ENCODE measurements around the gene STUM. TPM values are rescaled to one million over a fixed set of nuclear protein-coding genes. Genes with fewer than 3 reads are reported as not detected.

The STUM gene
- total and polyA plus RNA-seq, 2 experiments from 2014 or later, result 0.23 to 1.3 TPM

DNA sequence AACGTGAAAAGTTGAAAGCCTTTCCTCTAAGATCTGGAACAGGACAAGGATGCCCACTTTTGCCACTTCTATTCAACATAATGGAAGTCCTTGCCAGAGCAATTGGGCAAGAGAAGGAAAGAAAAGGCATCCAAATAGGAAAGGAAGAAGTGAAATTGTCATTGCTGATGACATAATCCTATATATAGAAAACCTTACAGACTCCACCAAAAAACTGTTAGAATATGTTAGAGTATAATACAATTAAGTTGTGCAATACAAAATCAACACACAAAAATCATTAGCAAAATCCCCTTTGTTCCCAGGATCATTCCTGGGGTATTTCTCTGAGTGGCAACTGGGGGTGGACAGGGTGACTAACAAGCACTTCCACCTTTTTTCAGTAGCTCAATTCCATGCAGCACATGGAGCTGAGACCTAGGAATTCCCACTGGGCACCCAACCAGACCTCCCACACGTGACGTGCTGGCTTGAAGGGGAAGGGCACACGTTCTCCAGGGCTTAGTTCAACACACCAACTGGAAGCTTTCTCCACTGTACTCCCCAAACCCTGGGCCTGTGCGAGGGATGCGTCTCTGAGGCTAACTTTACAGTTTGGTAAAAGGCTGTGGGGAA is 9.6 kb downstream of the STUM start:
- no peaks in the 10 kb centered on the region for H3K27me3 ChIP-seq (ENCODE audit: insufficient read depth)
- no peaks in the 10 kb centered on the region for H3K36me3 ChIP-seq (ENCODE audit: insufficient read depth)
- DNase-seq (ENCODE audit: low spot score) (no peak), ATAC-seq (no peak)
- no peaks in the 10 kb centered on the region for H3K4me1 Mint-ChIP-seq
- H3K36me3 Mint-ChIP-seq (ENCODE audit: low read depth), result no peaks in the 10 kb centered on the region
- no peak overlapping the region for H3K4me3 Mint-ChIP-seq
- no peaks in the 10 kb centered on the region for H3K9me3 Mint-ChIP-seq
- no peaks in the 10 kb centered on the region for H3K79me2 ChIP-seq (replicated peaks; ENCODE audit: insufficient read depth)
- 0 out of 2 replicates have a peak, but pooled peaks cover 4% of the 10 kb centered on the region for H3K9me2 ChIP-seq (ENCODE audit: insufficient read depth)
- no peak overlapping the region for H3K4me3 ChIP-seq
- no peaks in the 10 kb centered on the region for H3K4me1 ChIP-seq (ENCODE audit: insufficient read depth)
- no peaks in the 10 kb centered on the region for H3F3A ChIP-seq (replicated peaks; ENCODE audit: low read depth)
- H3K4me2 ChIP-seq, result no peak overlapping the region
- no peak overlapping the region for H3K27ac ChIP-seq (ENCODE audit: low read depth)
- TF ChIP-seq ZNF114 (CRISPR knock-in tag; IDR thresholded peaks at IDR 0.05) (no peak), NANOG (IDR thresholded peaks at IDR 0.05; ENCODE audit: borderline replicate concordance) (no peak), EZH2 (IDR thresholded peaks at IDR 0.05; ENCODE audit: low read depth, unreplicated experiment) (no peak), STAT1 (IDR thresholded peaks at IDR 0.05; ENCODE audit: unreplicated experiment) (no peak), POLR2AphosphoS5 (IDR thresholded peaks at IDR 0.05; ENCODE audit: low read depth) (no peak), CREB1 (CRISPR knock-in tag; IDR thresholded peaks at IDR 0.05; ENCODE audit: low read depth) (no peak), ZNF331 (CRISPR knock-in tag; IDR thresholded peaks at IDR 0.05; ENCODE audit: low read depth) (no peak), JUNB (IDR thresholded peaks at IDR 0.05; ENCODE audit: unreplicated experiment) (no peak), EZH2phosphoT487 (IDR thresholded peaks at IDR 0.05; ENCODE audit: unreplicated experiment) (no peak)
- TF ChIP-seq, protein P1, sequence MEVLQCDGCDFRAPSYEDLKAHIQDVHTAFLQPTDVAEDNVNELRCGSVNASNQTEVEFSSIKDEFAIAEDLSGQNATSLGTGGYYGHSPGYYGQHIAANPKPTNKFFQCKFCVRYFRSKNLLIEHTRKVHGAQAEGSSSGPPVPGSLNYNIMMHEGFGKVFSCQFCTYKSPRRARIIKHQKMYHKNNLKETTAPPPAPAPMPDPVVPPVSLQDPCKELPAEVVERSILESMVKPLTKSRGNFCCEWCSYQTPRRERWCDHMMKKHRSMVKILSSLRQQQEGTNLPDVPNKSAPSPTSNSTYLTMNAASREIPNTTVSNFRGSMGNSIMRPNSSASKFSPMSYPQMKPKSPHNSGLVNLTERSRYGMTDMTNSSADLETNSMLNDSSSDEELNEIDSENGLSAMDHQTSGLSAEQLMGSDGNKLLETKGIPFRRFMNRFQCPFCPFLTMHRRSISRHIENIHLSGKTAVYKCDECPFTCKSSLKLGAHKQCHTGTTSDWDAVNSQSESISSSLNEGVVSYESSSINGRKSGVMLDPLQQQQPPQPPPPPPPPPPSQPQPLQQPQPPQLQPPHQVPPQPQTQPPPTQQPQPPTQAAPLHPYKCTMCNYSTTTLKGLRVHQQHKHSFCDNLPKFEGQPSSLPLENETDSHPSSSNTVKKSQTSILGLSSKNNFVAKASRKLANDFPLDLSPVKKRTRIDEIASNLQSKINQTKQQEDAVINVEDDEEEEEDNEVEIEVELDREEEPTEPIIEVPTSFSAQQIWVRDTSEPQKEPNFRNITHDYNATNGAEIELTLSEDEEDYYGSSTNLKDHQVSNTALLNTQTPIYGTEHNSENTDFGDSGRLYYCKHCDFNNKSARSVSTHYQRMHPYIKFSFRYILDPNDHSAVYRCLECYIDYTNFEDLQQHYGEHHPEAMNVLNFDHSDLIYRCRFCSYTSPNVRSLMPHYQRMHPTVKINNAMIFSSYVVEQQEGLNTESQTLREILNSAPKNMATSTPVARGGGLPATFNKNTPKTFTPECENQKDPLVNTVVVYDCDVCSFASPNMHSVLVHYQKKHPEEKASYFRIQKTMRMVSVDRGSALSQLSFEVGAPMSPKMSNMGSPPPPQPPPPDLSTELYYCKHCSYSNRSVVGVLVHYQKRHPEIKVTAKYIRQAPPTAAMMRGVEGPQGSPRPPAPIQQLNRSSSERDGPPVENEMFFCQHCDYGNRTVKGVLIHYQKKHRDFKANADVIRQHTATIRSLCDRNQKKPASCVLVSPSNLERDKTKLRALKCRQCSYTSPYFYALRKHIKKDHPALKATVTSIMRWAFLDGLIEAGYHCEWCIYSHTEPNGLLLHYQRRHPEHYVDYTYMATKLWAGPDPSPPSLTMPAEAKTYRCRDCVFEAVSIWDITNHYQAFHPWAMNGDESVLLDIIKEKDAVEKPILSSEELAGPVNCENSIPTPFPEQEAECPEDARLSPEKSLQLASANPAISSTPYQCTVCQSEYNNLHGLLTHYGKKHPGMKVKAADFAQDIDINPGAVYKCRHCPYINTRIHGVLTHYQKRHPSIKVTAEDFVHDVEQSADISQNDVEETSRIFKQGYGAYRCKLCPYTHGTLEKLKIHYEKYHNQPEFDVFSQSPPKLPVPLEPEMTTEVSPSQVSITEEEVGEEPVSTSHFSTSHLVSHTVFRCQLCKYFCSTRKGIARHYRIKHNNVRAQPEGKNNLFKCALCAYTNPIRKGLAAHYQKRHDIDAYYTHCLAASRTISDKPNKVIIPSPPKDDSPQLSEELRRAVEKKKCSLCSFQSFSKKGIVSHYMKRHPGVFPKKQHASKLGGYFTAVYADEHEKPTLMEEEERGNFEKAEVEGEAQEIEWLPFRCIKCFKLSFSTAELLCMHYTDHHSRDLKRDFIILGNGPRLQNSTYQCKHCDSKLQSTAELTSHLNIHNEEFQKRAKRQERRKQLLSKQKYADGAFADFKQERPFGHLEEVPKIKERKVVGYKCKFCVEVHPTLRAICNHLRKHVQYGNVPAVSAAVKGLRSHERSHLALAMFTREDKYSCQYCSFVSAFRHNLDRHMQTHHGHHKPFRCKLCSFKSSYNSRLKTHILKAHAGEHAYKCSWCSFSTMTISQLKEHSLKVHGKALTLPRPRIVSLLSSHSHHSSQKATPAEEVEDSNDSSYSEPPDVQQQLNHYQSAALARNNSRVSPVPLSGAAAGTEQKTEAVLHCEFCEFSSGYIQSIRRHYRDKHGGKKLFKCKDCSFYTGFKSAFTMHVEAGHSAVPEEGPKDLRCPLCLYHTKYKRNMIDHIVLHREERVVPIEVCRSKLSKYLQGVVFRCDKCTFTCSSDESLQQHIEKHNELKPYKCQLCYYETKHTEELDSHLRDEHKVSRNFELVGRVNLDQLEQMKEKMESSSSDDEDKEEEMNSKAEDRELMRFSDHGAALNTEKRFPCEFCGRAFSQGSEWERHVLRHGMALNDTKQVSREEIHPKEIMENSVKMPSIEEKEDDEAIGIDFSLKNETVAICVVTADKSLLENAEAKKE (CRISPR knock-in tag; IDR thresholded peaks at IDR 0.05), result no peak
- TF ChIP-seq, protein P2, sequence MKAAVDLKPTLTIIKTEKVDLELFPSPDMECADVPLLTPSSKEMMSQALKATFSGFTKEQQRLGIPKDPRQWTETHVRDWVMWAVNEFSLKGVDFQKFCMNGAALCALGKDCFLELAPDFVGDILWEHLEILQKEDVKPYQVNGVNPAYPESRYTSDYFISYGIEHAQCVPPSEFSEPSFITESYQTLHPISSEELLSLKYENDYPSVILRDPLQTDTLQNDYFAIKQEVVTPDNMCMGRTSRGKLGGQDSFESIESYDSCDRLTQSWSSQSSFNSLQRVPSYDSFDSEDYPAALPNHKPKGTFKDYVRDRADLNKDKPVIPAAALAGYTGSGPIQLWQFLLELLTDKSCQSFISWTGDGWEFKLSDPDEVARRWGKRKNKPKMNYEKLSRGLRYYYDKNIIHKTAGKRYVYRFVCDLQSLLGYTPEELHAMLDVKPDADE (IDR thresholded peaks at IDR 0.05), result no peak
- TF ChIP-seq, protein P3, sequence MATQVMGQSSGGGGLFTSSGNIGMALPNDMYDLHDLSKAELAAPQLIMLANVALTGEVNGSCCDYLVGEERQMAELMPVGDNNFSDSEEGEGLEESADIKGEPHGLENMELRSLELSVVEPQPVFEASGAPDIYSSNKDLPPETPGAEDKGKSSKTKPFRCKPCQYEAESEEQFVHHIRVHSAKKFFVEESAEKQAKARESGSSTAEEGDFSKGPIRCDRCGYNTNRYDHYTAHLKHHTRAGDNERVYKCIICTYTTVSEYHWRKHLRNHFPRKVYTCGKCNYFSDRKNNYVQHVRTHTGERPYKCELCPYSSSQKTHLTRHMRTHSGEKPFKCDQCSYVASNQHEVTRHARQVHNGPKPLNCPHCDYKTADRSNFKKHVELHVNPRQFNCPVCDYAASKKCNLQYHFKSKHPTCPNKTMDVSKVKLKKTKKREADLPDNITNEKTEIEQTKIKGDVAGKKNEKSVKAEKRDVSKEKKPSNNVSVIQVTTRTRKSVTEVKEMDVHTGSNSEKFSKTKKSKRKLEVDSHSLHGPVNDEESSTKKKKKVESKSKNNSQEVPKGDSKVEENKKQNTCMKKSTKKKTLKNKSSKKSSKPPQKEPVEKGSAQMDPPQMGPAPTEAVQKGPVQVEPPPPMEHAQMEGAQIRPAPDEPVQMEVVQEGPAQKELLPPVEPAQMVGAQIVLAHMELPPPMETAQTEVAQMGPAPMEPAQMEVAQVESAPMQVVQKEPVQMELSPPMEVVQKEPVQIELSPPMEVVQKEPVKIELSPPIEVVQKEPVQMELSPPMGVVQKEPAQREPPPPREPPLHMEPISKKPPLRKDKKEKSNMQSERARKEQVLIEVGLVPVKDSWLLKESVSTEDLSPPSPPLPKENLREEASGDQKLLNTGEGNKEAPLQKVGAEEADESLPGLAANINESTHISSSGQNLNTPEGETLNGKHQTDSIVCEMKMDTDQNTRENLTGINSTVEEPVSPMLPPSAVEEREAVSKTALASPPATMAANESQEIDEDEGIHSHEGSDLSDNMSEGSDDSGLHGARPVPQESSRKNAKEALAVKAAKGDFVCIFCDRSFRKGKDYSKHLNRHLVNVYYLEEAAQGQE (IDR thresholded peaks at IDR 0.05; ENCODE audit: unreplicated experiment), result no peak
- TF ChIP-seq, protein P4, sequence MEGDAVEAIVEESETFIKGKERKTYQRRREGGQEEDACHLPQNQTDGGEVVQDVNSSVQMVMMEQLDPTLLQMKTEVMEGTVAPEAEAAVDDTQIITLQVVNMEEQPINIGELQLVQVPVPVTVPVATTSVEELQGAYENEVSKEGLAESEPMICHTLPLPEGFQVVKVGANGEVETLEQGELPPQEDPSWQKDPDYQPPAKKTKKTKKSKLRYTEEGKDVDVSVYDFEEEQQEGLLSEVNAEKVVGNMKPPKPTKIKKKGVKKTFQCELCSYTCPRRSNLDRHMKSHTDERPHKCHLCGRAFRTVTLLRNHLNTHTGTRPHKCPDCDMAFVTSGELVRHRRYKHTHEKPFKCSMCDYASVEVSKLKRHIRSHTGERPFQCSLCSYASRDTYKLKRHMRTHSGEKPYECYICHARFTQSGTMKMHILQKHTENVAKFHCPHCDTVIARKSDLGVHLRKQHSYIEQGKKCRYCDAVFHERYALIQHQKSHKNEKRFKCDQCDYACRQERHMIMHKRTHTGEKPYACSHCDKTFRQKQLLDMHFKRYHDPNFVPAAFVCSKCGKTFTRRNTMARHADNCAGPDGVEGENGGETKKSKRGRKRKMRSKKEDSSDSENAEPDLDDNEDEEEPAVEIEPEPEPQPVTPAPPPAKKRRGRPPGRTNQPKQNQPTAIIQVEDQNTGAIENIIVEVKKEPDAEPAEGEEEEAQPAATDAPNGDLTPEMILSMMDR (conservative IDR thresholded peaks at IDR 0.05; ENCODE audit: low read depth in 2 of 2), result no peak
- no peaks in the 10 kb centered on the region for H4K20me1 ChIP-seq (replicated peaks; ENCODE audit: insufficient read depth)
- no peak overlapping the region for H3K27ac Mint-ChIP-seq
- peaks cover 6% of the 10 kb centered on the region for H3K27me3 Mint-ChIP-seq (ENCODE audit: insufficient read depth, low read depth, poor library complexity)
- no peak overlapping the region for H2AFZ ChIP-seq
